Measurements from ENCODE around the gene PCDHB8. TPM values are rescaled to one million over a fixed set of nuclear protein-coding genes. Genes with fewer than 3 reads are reported as not detected.
"Not testable (repeated sequence)": the region's sequence is repeated elsewhere in the genome, so short reads cannot be mapped to it uniquely, and the experiment has no call there.

The PCDHB8 gene
- polyA plus RNA-seq, 2 of the 4 experiments (the other 2 are of a cell fraction) = 0.44 to 0.52 TPM

DNA sequence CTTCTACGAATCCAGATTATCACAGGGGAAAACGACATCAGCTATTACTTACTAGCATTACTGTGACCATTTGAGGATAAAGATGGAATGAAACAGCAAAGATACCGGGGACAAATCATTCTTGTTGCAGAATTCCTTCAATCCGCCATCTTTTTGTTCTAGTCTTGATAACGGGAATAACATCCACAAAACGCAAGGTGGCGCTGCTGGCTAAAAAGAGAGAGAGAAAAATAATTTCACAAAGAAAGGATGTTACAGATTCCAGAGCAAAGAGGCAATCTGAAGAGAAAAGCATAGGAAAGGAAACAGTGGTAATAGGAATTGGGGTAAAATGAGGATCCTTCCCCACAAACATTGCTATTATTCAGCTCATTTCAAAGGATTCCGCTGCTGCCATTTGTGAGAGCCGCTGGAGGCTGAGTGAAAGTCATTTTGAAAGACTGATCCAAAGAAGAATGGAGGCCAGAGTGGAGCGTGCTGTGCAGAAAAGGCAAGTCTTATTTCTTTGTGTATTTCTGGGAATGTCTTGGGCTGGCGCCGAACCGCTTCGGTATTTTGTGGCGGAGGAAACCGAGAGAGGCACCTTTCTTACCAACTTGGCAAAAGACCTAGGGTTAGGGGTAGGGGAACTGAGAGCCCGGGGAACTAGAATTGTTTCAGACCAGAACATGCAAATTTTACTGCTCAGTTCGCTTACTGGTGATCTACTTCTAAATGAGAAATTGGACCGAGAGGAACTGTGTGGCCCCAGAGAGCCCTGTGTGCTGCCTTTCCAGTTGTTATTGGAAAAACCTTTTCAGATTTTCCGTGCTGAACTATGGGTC, 5.0 kb upstream of the PCDHB8 start, which contains the start of gene PCDHB7:
Gene PCDHB7, plus strand, starts transcription at position 264 of the 824 bp plus-strand sequence. Its CDS starts 192 bp downstream, at position 456.
- DNase-seq (ENCODE audit: low read depth in 1 of 2, low spot score in 1 of 2) (peak; percentile 25 to 31), FAIRE-seq (peak; percentile 23), ATAC-seq (no peak)
- H3K27ac ChIP-seq = no peak within 1 kb of the TSS
- TF ChIP-seq RAD21 (conservative IDR thresholded peaks at IDR 0.05 in 1 of 2, IDR thresholded peaks at IDR 0.05 in 1 of 2) (peak; percentile 16 to 46; a peak in 3 of 5 replicates), GATA3 (IDR thresholded peaks at IDR 0.05; ENCODE audit: borderline replicate concordance) (no peak)
- CTCF ChIA-PET = interaction anchor here (1.0 to 1.6 kb wide), 2 partner anchors 147 to 157 kb away, joined by 3 read pairs; partner anchors contain the start of gene PCDHGA1
- peak within 1 kb of the TSS; percentile 14; the same call in 1 of the 3 replicates for H3K4me2 ChIP-seq
- 35% methylated on average over 20 of the region's 20 CpGs for WGBS (ENCODE audit: missing lambda C conversion rate)
- H3K4me1 ChIP-seq = no peaks in the 10 kb centered on the region
- POLR2A ChIA-PET = no interaction called here
- H3K4me3 ChIP-seq = no peak within 1 kb of the TSS
- H3K9me3 ChIP-seq = peaks cover 20% of the 10 kb centered on the region; the same call in 2 of the 3 replicates

DNA sequence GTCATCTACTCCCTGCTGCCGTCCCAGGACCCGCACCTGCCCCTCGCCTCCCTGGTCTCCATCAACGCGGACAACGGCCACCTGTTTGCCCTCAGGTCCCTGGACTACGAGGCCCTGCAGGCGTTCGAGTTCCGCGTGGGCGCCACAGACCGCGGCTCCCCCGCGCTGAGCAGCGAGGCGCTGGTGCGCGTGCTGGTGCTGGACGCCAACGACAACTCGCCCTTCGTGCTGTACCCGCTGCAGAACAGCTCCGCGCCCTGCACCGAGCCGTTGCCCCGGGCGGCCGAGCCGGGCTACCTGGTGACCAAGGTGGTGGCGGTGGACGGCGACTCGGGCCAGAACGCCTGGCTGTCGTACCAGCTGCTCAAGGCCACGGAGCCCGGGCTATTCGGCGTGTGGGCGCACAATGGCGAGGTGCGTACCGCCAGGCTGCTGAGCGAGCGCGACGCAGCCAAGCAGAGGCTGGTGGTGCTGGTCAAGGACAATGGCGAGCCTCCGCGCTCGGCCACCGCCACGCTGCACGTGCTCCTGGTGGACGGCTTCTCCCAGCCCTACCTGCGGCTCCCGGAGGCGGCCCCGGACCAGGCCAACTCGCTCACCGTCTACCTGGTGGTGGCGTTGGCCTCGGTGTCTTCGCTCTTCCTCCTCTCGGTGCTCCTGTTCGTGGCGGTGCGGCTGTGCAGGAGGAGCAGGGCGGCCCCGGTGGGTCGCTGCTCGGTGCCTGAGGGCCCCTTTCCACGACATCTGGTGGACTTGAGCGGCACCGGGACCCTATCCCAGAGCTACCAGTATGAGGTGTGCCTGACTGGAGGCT, 3.1 kb upstream of the PCDHB8 start:
- H3K27ac ChIP-seq; H3K4me1 ChIP-seq; FAIRE-seq; H3K4me2 ChIP-seq; CTCF ChIA-PET; DNase-seq (ENCODE audit: low read depth in 1 of 2, low spot score in 1 of 2); POLR2A ChIA-PET; H3K4me3 ChIP-seq; ATAC-seq: not testable (repeated sequence)
- peaks cover 18% of the 10 kb centered on the region; the same call in 2 of the 3 replicates for H3K9me3 ChIP-seq
- 73% methylated on average over 57 of the region's 79 CpGs for WGBS (ENCODE audit: missing lambda C conversion rate)

DNA sequence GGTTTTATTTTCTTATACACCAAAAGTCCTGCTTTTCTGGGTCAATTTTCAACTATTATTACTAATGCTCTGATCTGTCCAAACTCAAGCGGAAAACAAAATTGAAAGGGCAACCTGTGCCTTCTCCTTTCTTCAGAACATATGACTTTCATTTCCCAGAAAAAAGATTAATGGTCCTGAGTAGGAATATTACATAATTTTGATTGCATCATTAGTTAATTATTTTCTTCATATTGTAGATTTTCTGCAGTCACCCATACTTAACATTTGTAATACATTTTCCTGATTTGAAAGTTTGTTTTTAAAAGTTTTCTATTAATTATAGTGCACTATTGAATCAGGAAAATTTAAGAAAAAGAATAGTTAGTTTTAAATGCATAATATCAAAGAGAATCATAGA, 1.7 kb upstream of the PCDHB8 start:
- DNase-seq (ENCODE audit: low read depth in 1 of 2, low spot score in 1 of 2) = no peak
- H3K4me2 ChIP-seq = no peak overlapping the region
- peaks cover 18% of the 10 kb centered on the region; the same call in 2 of the 3 replicates for H3K9me3 ChIP-seq
- H3K4me1 ChIP-seq = no peaks in the 10 kb centered on the region
- 27% methylated on average over 1 of the region's 1 CpG for WGBS (ENCODE audit: missing lambda C conversion rate)
- ATAC-seq = no peak
- H3K4me3 ChIP-seq = no peak overlapping the region
- FAIRE-seq = peak; percentile 54
- ChIA-PET POLR2A (no interaction called here), CTCF (no interaction called here)
- H3K27ac ChIP-seq = no peak overlapping the region
- TF ChIP-seq RNF2 (IDR thresholded peaks at IDR 0.05; ENCODE audit: borderline replicate concordance, low read depth) = no peak
- no peak for TF ChIP-seq KDM1A (IDR thresholded peaks at IDR 0.05; ENCODE audit: low read depth)
- TF ChIP-seq, protein P1, sequence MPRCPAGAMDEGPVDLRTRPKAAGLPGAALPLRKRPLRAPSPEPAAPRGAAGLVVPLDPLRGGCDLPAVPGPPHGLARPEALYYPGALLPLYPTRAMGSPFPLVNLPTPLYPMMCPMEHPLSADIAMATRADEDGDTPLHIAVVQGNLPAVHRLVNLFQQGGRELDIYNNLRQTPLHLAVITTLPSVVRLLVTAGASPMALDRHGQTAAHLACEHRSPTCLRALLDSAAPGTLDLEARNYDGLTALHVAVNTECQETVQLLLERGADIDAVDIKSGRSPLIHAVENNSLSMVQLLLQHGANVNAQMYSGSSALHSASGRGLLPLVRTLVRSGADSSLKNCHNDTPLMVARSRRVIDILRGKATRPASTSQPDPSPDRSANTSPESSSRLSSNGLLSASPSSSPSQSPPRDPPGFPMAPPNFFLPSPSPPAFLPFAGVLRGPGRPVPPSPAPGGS (IDR thresholded peaks at IDR 0.05) = no peak
- TF ChIP-seq EHF (CRISPR knock-in tag; IDR thresholded peaks at IDR 0.05) = no peak
- no peak for TF ChIP-seq CEBPB (IDR thresholded peaks at IDR 0.05)
- TF ChIP-seq EHMT2 (IDR thresholded peaks at IDR 0.05; ENCODE audit: low read depth) = no peak

DNA sequence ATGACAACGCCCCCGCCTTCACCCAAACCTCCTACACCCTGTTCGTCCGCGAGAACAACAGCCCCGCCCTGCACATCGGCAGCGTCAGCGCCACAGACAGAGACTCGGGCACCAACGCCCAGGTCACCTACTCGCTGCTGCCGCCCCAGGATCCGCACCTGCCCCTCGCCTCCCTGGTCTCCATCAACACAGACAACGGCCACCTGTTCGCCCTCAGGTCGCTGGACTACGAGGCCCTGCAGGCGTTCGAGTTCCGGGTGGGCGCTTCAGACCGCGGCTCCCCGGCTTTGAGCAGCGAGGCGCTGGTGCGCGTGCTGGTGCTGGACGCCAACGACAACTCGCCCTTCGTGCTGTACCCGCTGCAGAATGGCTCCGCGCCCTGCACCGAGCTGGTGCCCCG, 1.8 kb downstream of the PCDHB8 start:
- POLR2A ChIA-PET; H3K4me1 ChIP-seq; H3K4me2 ChIP-seq; DNase-seq (ENCODE audit: low read depth in 1 of 2, low spot score in 1 of 2); ATAC-seq; FAIRE-seq; H3K27ac ChIP-seq; H3K4me3 ChIP-seq: not testable (repeated sequence)
- WGBS (ENCODE audit: missing lambda C conversion rate) = 74% methylated on average over 36 of the region's 39 CpGs
- CTCF ChIA-PET = interaction anchor here (1.6 kb wide), 1 partner anchor 140 kb away, joined by 3 read pairs; no protein-coding TSS in a partner anchor
- H3K9me3 ChIP-seq = peaks cover 16% of the 10 kb centered on the region; the same call in 2 of the 3 replicates

DNA sequence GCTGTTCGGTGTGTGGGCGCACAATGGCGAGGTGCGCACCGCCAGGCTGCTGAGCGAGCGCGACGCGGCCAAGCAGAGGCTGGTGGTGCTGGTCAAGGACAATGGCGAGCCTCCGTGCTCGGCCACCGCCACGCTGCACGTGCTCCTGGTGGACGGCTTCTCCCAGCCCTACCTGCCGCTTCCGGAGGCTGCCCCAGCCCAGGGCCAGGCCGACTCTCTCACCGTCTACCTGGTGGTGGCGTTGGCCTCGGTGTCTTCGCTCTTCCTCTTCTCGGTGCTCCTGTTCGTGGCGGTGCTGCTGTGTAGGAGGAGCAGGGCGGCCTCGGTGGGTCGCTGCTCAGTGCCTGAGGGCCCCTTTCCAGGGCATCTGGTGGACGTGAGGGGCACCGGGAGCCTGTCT, 2.3 kb downstream of the PCDHB8 start:
- CTCF ChIA-PET; ATAC-seq; H3K27ac ChIP-seq; H3K4me1 ChIP-seq; FAIRE-seq; H3K4me3 ChIP-seq; POLR2A ChIA-PET; H3K4me2 ChIP-seq; DNase-seq (ENCODE audit: low read depth in 1 of 2, low spot score in 1 of 2): not testable (repeated sequence)
- H3K9me3 ChIP-seq = peaks cover 16% of the 10 kb centered on the region; the same call in 2 of the 3 replicates
- 54% methylated on average over 10 of the region's 32 CpGs for WGBS (ENCODE audit: missing lambda C conversion rate)

Measured in A549 (cell line).